NCI-H345 (cell line): ENCODE data around the gene CPM.
"Not testable (repeated sequence)": the region's sequence is repeated elsewhere in the genome, so short reads cannot be mapped to it uniquely, and the experiment has no call there.

ENCODE experiments used
- DNase-seq: peaks from one replicate; lab custom pipeline; 2025; lab: John Stamatoyannopoulos, UW

Gene CPM

GRCh38 chr12:68806488-68807237 is 126.3 kb downstream of the CPM start:
- no peak for DNase-seq

- DNase-seq: no peak
Measured at GRCh38 chr12:68805592-68806120, 127.3 kb downstream of the CPM start.

DNA sequence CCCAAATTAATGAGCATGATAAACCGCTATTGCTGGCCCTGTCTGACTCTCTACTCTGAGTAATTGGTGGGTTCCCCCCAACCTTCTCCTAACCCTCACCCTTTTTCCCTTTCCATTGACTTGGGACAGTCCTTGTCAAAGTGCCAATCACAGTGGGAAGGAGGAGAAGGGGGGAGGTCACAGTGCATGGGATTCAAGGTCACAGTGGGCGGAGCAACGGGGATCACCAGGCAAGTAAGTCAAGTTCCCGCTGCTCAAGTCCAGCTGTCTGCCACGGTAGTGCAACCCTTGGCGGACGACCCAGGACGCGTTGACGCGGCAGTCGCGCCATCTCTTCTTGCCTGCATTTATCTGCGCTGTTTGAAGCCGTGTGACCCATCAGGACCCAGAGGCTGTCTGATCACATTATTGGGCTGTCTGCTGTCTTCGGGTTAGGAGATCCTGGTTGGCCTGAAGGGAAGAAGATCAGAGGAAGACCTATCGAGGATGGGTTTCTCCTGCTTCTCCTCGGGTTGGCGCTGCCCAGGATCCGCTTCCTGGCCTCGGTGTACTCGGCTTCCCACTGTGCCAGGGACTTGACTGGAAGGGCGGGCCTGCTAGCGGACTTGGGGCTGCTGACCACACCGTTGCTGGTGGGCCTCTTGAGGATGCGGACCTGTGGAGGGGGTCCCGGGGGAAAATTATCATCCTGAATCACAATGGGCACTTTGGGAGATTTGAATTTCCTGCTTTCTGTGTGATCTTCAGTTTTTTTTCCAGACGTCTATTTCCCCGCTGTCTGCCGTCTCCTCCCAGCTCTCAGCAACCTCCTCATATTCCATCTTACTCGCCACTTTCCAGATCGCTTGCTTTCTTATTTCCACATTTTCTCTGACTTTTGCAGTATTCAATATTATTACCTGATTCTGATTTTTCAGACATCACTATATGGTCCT is 128.0 kb downstream of the CPM start:
- no peak for DNase-seq

- no peak for DNase-seq
Measured at GRCh38 chr12:68803948-68804656, 128.9 kb downstream of the CPM start.

DNA sequence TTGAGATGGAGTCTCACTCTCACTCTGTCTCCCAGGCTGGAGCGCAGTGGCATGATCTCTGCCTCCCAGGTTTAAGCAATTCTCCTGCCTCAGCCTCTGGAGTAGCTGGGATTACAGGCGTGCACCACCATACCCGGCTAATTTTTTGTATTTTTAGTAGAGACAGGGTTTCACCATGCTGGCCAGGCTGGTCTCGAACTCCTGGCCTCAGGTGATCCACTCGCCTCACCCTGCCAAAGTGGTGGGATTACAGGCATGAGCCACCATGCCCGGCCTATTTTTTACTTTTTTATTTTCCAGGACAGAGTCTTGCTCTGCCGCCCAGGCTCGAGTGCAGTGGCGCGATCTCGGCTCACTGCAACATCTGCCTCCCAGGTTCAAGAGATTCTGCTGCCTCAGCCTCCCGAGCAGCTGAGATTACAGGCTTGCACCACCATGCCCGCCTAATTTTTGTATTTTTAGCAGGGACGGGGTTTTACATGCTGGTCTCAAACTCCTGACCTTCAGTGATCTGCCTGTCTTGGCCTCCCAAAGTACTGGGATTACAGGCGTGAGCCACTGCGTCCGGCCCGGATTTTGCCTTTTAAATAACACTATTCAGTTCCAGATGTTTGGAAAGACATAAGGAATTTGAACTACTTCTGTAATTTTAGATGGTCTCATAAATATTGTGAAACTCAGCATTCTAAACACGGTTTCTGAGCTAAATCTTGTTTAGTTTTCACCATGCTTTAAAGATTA is 129.9 kb downstream of the CPM start:
- DNase-seq: not testable (repeated sequence)

DNA sequence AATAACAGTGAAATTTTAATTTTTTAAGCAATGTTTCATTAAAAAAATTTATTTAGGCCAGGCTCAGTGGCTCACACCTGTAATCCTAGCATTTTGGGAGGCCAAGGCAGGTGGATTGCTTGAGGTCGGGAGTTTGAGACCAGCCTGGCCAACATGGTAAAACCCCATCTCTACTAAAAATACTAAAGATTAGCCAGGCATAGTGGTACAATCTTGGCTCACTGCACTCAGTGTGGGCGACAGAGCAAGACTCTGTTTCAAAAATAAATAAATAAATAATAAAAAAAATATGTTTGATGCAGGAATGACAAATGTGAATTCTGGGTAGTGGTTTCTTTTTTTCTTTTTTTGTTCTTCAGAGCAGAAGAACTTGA is 130.6 kb downstream of the CPM start:
- DNase-seq: not testable (repeated sequence)
